Measurements from ENCODE around the gene KLK7. TPM values are rescaled to one million over a fixed set of nuclear protein-coding genes. Genes with fewer than 3 reads are reported as not detected.
A peak's percentile ranks its signal among the peaks of the same experiment; 100 is the strongest.
"Not testable (repeated sequence)": the region's sequence is repeated elsewhere in the genome, so short reads cannot be mapped to it uniquely, and the experiment has no call there.

Gene KLK7
- total RNA-seq, 1 donor from 2014 or later = not detected

GRCh38 chr19:50974702-50975556, 8.8 kb downstream of the KLK7 start:
- Mint-ChIP-seq H3K9me3 (ENCODE audit: unreplicated experiment) (no peaks in the 10 kb centered on the region), H3K27me3 (ENCODE audit: unreplicated experiment) (peaks cover 8% of the 10 kb centered on the region), H3K36me3 (ENCODE audit: unreplicated experiment) (no peaks in the 10 kb centered on the region), H3K4me3 (ENCODE audit: unreplicated experiment) (no peak overlapping the region), H3K27ac (ENCODE audit: unreplicated experiment) (no peak overlapping the region), H3K4me1 (ENCODE audit: low read depth, unreplicated experiment) (no peaks in the 10 kb centered on the region)
- DNase-seq = no peak
- TF ChIP-seq CTCF (IDR thresholded peaks at IDR 0.05; ENCODE audit: partially characterized antibody, unreplicated experiment) = no peak

GRCh38 chr19:50972795-50973376, 10.8 kb downstream of the KLK7 start:
- H3K4me3 Mint-ChIP-seq (ENCODE audit: unreplicated experiment) = no peak overlapping the region
- TF ChIP-seq CTCF (IDR thresholded peaks at IDR 0.05; ENCODE audit: partially characterized antibody, unreplicated experiment) = no peak
- DNase-seq = no peak
- peaks cover 8% of the 10 kb centered on the region for H3K27me3 Mint-ChIP-seq (ENCODE audit: unreplicated experiment)
- H3K27ac Mint-ChIP-seq (ENCODE audit: unreplicated experiment) = no peak overlapping the region
- no peaks in the 10 kb centered on the region for H3K9me3 Mint-ChIP-seq (ENCODE audit: unreplicated experiment)
- no peaks in the 10 kb centered on the region for H3K36me3 Mint-ChIP-seq (ENCODE audit: unreplicated experiment)
- H3K4me1 Mint-ChIP-seq (ENCODE audit: low read depth, unreplicated experiment) = peaks cover 2% of the 10 kb centered on the region

- H3K4me3 Mint-ChIP-seq (ENCODE audit: unreplicated experiment) = peak overlapping the region; percentile 28
- H3K27ac Mint-ChIP-seq (ENCODE audit: unreplicated experiment); H3K36me3 Mint-ChIP-seq (ENCODE audit: unreplicated experiment); H3K9me3 Mint-ChIP-seq (ENCODE audit: unreplicated experiment); H3K27me3 Mint-ChIP-seq (ENCODE audit: unreplicated experiment); H3K4me1 Mint-ChIP-seq (ENCODE audit: low read depth, unreplicated experiment); DNase-seq: not testable (repeated sequence)
Observed at GRCh38 chr19:50969810-50970209, 13.9 kb downstream of the KLK7 start.

GRCh38 chr19:50969413-50969760, 14.3 kb downstream of the KLK7 start, which contains the start of gene KLK6:
Gene KLK6, minus strand, starts transcription at chr19:50969591. Its CDS starts 1,487 bp downstream, at chr19:50968104.
- DNase-seq = no peak
- no peak within 1 kb of the TSS for H3K27ac Mint-ChIP-seq (ENCODE audit: unreplicated experiment)
- H3K36me3 Mint-ChIP-seq (ENCODE audit: unreplicated experiment) = no peaks in the 10 kb centered on the region
- H3K27me3 Mint-ChIP-seq (ENCODE audit: unreplicated experiment) = peaks cover 6% of the 10 kb centered on the region
- no peak for TF ChIP-seq CTCF (IDR thresholded peaks at IDR 0.05; ENCODE audit: partially characterized antibody, unreplicated experiment)
- H3K4me3 Mint-ChIP-seq (ENCODE audit: unreplicated experiment) = peak within 1 kb of the TSS; percentile 28
- no peaks in the 10 kb centered on the region for H3K9me3 Mint-ChIP-seq (ENCODE audit: unreplicated experiment)
- peaks cover 2% of the 10 kb centered on the region for H3K4me1 Mint-ChIP-seq (ENCODE audit: low read depth, unreplicated experiment)

GRCh38 chr19:50968716-50969412, 14.9 kb downstream of the KLK7 start:
- no peak for TF ChIP-seq CTCF (IDR thresholded peaks at IDR 0.05; ENCODE audit: partially characterized antibody, unreplicated experiment)
- H3K36me3 Mint-ChIP-seq (ENCODE audit: unreplicated experiment) = no peaks in the 10 kb centered on the region
- H3K27ac Mint-ChIP-seq (ENCODE audit: unreplicated experiment) = no peak overlapping the region
- DNase-seq = no peak
- peaks cover 6% of the 10 kb centered on the region for H3K27me3 Mint-ChIP-seq (ENCODE audit: unreplicated experiment)
- H3K4me1 Mint-ChIP-seq (ENCODE audit: low read depth, unreplicated experiment) = peaks cover 2% of the 10 kb centered on the region
- no peaks in the 10 kb centered on the region for H3K9me3 Mint-ChIP-seq (ENCODE audit: unreplicated experiment)
- H3K4me3 Mint-ChIP-seq (ENCODE audit: unreplicated experiment) = no peak overlapping the region

Measured in glutamatergic neuron (in vitro differentiated cells).